Fibroblast of skin of right quadriceps (primary cell): ENCODE results near the gene BRD1.

Experiments
- DNase-seq: peaks from one replicate; pipeline ENCODE4 v3.0.0-alpha.2; 2013

BRD1 gene

GRCh38 chr22:49725516-49725915 lies 102.2 kb downstream of the BRD1 start:
- no peak for DNase-seq

- no peak for DNase-seq
Measured at GRCh38 chr22:49724893-49725489, 102.7 kb downstream of the BRD1 start.

GRCh38 chr22:49724030-49724892 lies 103.4 kb downstream of the BRD1 start:
- DNase-seq: no peak

- no peak for DNase-seq
Measured at GRCh38 chr22:49723478-49724029, 104.1 kb downstream of the BRD1 start.
